Endothelial cell of umbilical vein (primary cell): ENCODE measurements around the gene ZNF729. TPM values are rescaled to one million over a fixed set of nuclear protein-coding genes. Genes with fewer than 3 reads are reported as not detected.

Experiments
- BruUV-seq: library from RNA; stranded (reverse); fragments of 400-500 nt; replicated peaks from 2 replicates; lab custom pipeline; 2021; lab: Mats Ljungman, UMichigan
- CTCF ChIA-PET: fragments of 300-600, 350-600 bp; sonication (Branson Sonifier 250); formaldehyde crosslinking; loops from one replicate; lab custom pipeline; 2021; ENCODE audit warnings: antibody characterized with exemption, inconsistent platforms; lab: Charles Lee
- POLR2A ChIA-PET: fragments of 300-600, 350-600 bp; sonication (Branson Sonifier 250); formaldehyde crosslinking; loops from one replicate; lab custom pipeline; 2021; ENCODE audit warnings: antibody characterized with exemption, inconsistent platforms; lab: Charles Lee
- DNase-seq: peaks from one replicate; pipeline ENCODE4 v3.0.0-alpha.2; 2011; ENCODE audit warnings: low read depth, low spot score
- FAIRE-seq: peaks from 2 replicates; lab custom pipeline; 2011; peaks lifted over from hg19 to GRCh38; lab: Jason Lieb, UNC
- H2AFZ ChIP-seq: 2 replicates; pipeline ENCODE4 v1.6.0; 2012; ENCODE audit warnings: low read depth, low read length, control low read depth, inconsistent platforms
- H3K27ac ChIP-seq: 2 replicates; pipeline ENCODE4 v1.5.1; 2011; ENCODE audit warnings: low read depth, mild to moderate bottlenecking, control low read depth, low read length, moderate library complexity; ENCODE audit not compliant: insufficient read depth
- H3K27me3 ChIP-seq, 2 experiments: 2 replicates each; pipeline versions ENCODE4 v1.6.0 to v1.6.1; 2011; ENCODE audit warnings: low read length in 2 of 2, mixed read lengths in 1 of 2; ENCODE audit not compliant: control insufficient read depth in 2 of 2, insufficient read depth in 2 of 2
- H3K36me3 ChIP-seq, 2 experiments: 2 replicates in 1 of 2; 3 replicates in 1 of 2; pipeline ENCODE4 v1.5.1; 2011; ENCODE audit warnings: low read length in 2 of 2, mild to moderate bottlenecking in 1 of 2, moderate library complexity in 1 of 2; ENCODE audit not compliant: control insufficient read depth in 2 of 2, insufficient read depth in 2 of 2; ENCODE audit errors: extremely low read depth in 1 of 2
- H3K4me1 ChIP-seq: 3 replicates; pipeline ENCODE4 v1.5.1; 2011; ENCODE audit warnings: mild to moderate bottlenecking, low read length; ENCODE audit not compliant: control insufficient read depth, insufficient read depth; ENCODE audit errors: extremely low read depth
- H3K4me2 ChIP-seq: 2 replicates; pipeline ENCODE4 v1.6.1; 2011; ENCODE audit warnings: low read length, control low read depth, mixed read lengths; ENCODE audit not compliant: insufficient read depth
- H3K4me3 ChIP-seq, 3 experiments: fragments of 200-600 bp in 1 of 3; sonication (generic), shearing (Covaris generic) in 1 of 3; replicated peaks in 1 of 3; 2 replicates each; pipeline ENCODE4 v1.5.1; 2011 to 2016; ENCODE audit warnings: control low read depth in 3 of 3, low read length in 3 of 3, mild to moderate bottlenecking in 2 of 3, inconsistent platforms in 1 of 3, low read depth in 1 of 3, moderate library complexity in 1 of 3; ENCODE audit not compliant: insufficient read depth in 1 of 3
- H3K79me2 ChIP-seq: 2 replicates; pipeline ENCODE4 v1.6.0; 2012; ENCODE audit warnings: low read length, inconsistent platforms; ENCODE audit not compliant: control insufficient read depth, insufficient read depth
- H3K9ac ChIP-seq: replicated peaks from 2 replicates; pipeline ENCODE3; 2011; ENCODE audit warnings: low read length, control low read depth; ENCODE audit not compliant: insufficient read depth; ENCODE audit errors: extremely low read depth
- H3K9me1 ChIP-seq: replicated peaks from 3 replicates; pipeline ENCODE4 v1.6.0; 2011; ENCODE audit warnings: mild to moderate bottlenecking, low read length; ENCODE audit not compliant: control insufficient read depth, insufficient read depth; ENCODE audit errors: extremely low read depth
- H3K9me3 ChIP-seq: replicated peaks from 2 replicates; pipeline ENCODE4 v1.5.1; 2012; ENCODE audit warnings: low read length, inconsistent platforms; ENCODE audit not compliant: control insufficient read depth, insufficient read depth
- H4K20me1 ChIP-seq: replicated peaks from 2 replicates; pipeline ENCODE3; 2011; ENCODE audit warnings: mild to moderate bottlenecking, low read length; ENCODE audit not compliant: control insufficient read depth, insufficient read depth; ENCODE audit errors: extremely low read depth
- CTCF ChIP-seq, 2 donors: IDR thresholded peaks; 1 replicate in 1 of 2; 2 replicates in 1 of 2; pipeline ENCODE4 v1.5.1; 2011; ENCODE audit warnings: low read length in 2 of 2, mild to moderate bottlenecking in 2 of 2, moderate library complexity in 2 of 2, control low read depth in 1 of 2, inconsistent platforms in 1 of 2, low read depth in 1 of 2; ENCODE audit not compliant: insufficient read depth in 1 of 2; ENCODE audit errors: extremely low read depth in 1 of 2
- EZH2 ChIP-seq: IDR thresholded peaks from 2 replicates; pipeline ENCODE4 v1.6.1; 2012; ENCODE audit warnings: borderline replicate concordance, low read depth, mild to moderate bottlenecking, moderate library complexity, low read length, inconsistent platforms; ENCODE audit not compliant: severe bottlenecking
- FOS ChIP-seq: IDR thresholded peaks from 2 replicates; pipeline ENCODE4 v1.6.1; 2011; ENCODE audit warnings: mild to moderate bottlenecking, low read length, moderate library complexity, borderline replicate concordance; ENCODE audit not compliant: insufficient read depth
- GATA2 ChIP-seq: IDR thresholded peaks from 2 replicates; pipeline ENCODE4 v1.7.0; 2011; ENCODE audit warnings: low read depth, mild to moderate bottlenecking, moderate library complexity, mixed read lengths, low read length; ENCODE audit not compliant: insufficient read length, insufficient read depth
- JUN ChIP-seq: IDR thresholded peaks from 2 replicates; pipeline ENCODE4 v1.6.1; 2011; ENCODE audit warnings: borderline replicate concordance, low read depth; ENCODE audit not compliant: insufficient read length, insufficient read depth
- MAX ChIP-seq: IDR thresholded peaks from 2 replicates; pipeline ENCODE4 v1.6.1; 2011; ENCODE audit not compliant: insufficient read depth, insufficient read length
- MYC ChIP-seq: IDR thresholded peaks from one replicate; pipeline ENCODE4 v1.6.1; 2011; ENCODE audit warnings: mild to moderate bottlenecking, low read depth, low read length
- POLR2A ChIP-seq: IDR thresholded peaks from 2 replicates; pipeline ENCODE4 v1.6.1; 2012; ENCODE audit warnings: low read depth, mild to moderate bottlenecking, control low read depth, low read length
- POLR2AphosphoS5 ChIP-seq: IDR thresholded peaks from 2 replicates; pipeline ENCODE4 v1.6.1; 2012; ENCODE audit warnings: low read depth, mild to moderate bottlenecking, control low read depth, low read length, moderate library complexity; ENCODE audit not compliant: insufficient read depth
- dilution Hi-C: fragments of 300-500 bp; cut with MboI; formaldehyde crosslinking; loops from one replicate; pipeline ENCODE4 v1.15.0; 2019; ENCODE audit warnings: low sequenced_read_pairs; ENCODE audit not compliant: extremely low pct_ligation_motif_present
- intact Hi-C: fragments of 100-400 bp; cut with micrococcal nuclease; formaldehyde crosslinking; loops from one replicate; pipeline ENCODE4 v1.10.0; 2022
- polyA plus RNA-seq, 4 experiments: library from polyadenylated mRNA; depleted of rRNA in 3 of 4; stranded (reverse) in 3 of 4; unstranded in 1 of 4; fragments of >200 nt; gene quantifications; 2 replicates each; pipeline versions ENCODE4 v1.2.1 to v1.2.3, GENCODE V29; 2011 to 2012; ENCODE audit warnings: missing spikeins in 1 of 4
- total RNA-seq: library from RNA; stranded (reverse); gene quantifications from 2 replicates; pipeline ENCODE4 v1.2.3, GENCODE V29; 2021

ZNF729 gene
- total and polyA plus RNA-seq, 2 donors (not counting 3 experiments of a cell fraction or from before 2014, with no cell fraction given) = not detected

- Histone ChIP-seq H2AFZ (no peak overlapping the region), H3K36me3 (no peaks in the 10 kb centered on the region), H3K4me1 (no peaks in the 10 kb centered on the region), H3K79me2 (no peaks in the 10 kb centered on the region), H3K27ac (no peak overlapping the region), H3K9me1 (no peaks in the 10 kb centered on the region), H3K27me3 (no peaks in the 10 kb centered on the region), H3K4me3 (no peak overlapping the region), H3K9me3 (peaks cover 13% of the 10 kb centered on the region), H3K9ac (no peak overlapping the region), H4K20me1 (no peaks in the 10 kb centered on the region), H3K4me2 (no peak overlapping the region)
- dilution Hi-C loops (no loop called here), intact Hi-C loops (no loop called here)
- no peak for DNase-seq
- no TSS peak for BruUV-seq
- ChIA-PET POLR2A (no interaction called here), CTCF (no interaction called here)
- TF ChIP-seq POLR2A (no peak), JUN (no peak), POLR2AphosphoS5 (no peak), CTCF (IDR thresholded peaks at IDR 0.05; ENCODE audit: extremely low read depth in 1 of 2, insufficient read depth in 1 of 2, low read depth in 1 of 2, low read length in 2 of 2) (no peak), FOS (no peak), MYC (no peak), GATA2 (no peak), EZH2 (no peak), MAX (no peak)
- FAIRE-seq = no peak
These were observed 25.7 kb upstream of the ZNF729 start for GRCh38 chr19:22260499-22260898.
